PC-3 (cell line): Measurements from ENCODE around the gene BCLAF1. TPM values are rescaled to one million over a fixed set of nuclear protein-coding genes. Genes with fewer than 3 reads are reported as not detected.

Experiments used
- ATAC-seq: fragments of 200-7000 bp; cut with Tn5 transposase; 2 replicates; pipeline ENCODE4 v1.9.1; 2020; ENCODE audit warnings: mild to moderate bottlenecking, moderate library complexity
- BruUV-seq: library from RNA; stranded (reverse); fragments of 400-500 nt; replicated peaks from 2 replicates; lab custom pipeline; 2021; lab: Mats Ljungman, UMichigan
- CTCF ChIA-PET: fragments of 300-600 bp; sonication (Branson Sonifier 250); formaldehyde crosslinking; loops from one replicate; lab custom pipeline; 2022; ENCODE audit warnings: antibody characterized with exemption; lab: Charles Lee
- POLR2A ChIA-PET: fragments of 300-600 bp; sonication (Branson Sonifier 250); formaldehyde crosslinking; loops from one replicate; lab custom pipeline; 2022; ENCODE audit warnings: antibody characterized with exemption; ENCODE audit not compliant: unreplicated experiment; lab: Charles Lee
- DNase-seq: peaks from one replicate; pipeline ENCODE4 v3.0.0-alpha.2; 2015
- H2AFZ ChIP-seq: fragments of 300-600 bp; sonication (generic); 2 replicates; pipeline ENCODE4 v1.6.0; 2016; ENCODE audit warnings: antibody characterized with exemption, low read length
- H3F3A ChIP-seq: fragments of 300-600 bp; sonication (generic); one replicate; pipeline ENCODE4 v1.6.0; 2017; ENCODE audit warnings: antibody characterized with exemption, low read length, control low read depth, mild to moderate bottlenecking; ENCODE audit not compliant: unreplicated experiment
- H3K27ac ChIP-seq: fragments of 300-600 bp; sonication (generic); 2 replicates; pipeline ENCODE4 v1.5.1; 2016; ENCODE audit warnings: mild to moderate bottlenecking, low read length
- H3K27me3 ChIP-seq: fragments of 300-600 bp; sonication (generic); 2 replicates; pipeline ENCODE4 v1.6.1; 2016; ENCODE audit warnings: low read length, mixed read lengths
- H3K36me3 ChIP-seq: fragments of 300-600 bp; sonication (generic); 2 replicates; pipeline ENCODE4 v1.6.1; 2016; ENCODE audit warnings: low read depth, mixed run types, low read length, mixed read lengths
- H3K4me1 ChIP-seq: fragments of 300-600 bp; sonication (generic); 2 replicates; pipeline ENCODE4 v1.5.1; 2016; ENCODE audit warnings: low read length; ENCODE audit not compliant: insufficient read depth
- H3K4me2 ChIP-seq: fragments of 300-600 bp; sonication (generic); 2 replicates; pipeline ENCODE4 v1.6.0; 2016; ENCODE audit warnings: low read length
- H3K4me3 ChIP-seq: fragments of 300-600 bp; sonication (generic); 2 replicates; pipeline ENCODE4 v1.5.1; 2016; ENCODE audit warnings: mild to moderate bottlenecking, low read length, mixed read lengths
- H3K79me2 ChIP-seq: fragments of 300-600 bp; sonication (generic); 2 replicates; pipeline ENCODE4 v1.6.1; 2017; ENCODE audit warnings: low read length, mixed read lengths
- H3K9ac ChIP-seq: fragments of 300-600 bp; sonication (generic); 2 replicates; pipeline ENCODE4 v1.6.0; 2016; ENCODE audit warnings: mild to moderate bottlenecking, low read length
- H3K9me2 ChIP-seq: fragments of 300-600 bp; sonication (generic); replicated peaks from 2 replicates; pipeline ENCODE4 v1.6.1; 2016; ENCODE audit warnings: mixed run types, low read length, mixed read lengths
- H3K9me3 ChIP-seq: fragments of 300-600 bp; sonication (generic); 2 replicates; pipeline ENCODE4 v1.6.1; 2016; ENCODE audit warnings: low read length, mixed read lengths
- H4K20me1 ChIP-seq: fragments of 300-600 bp; sonication (generic); 2 replicates; pipeline ENCODE4 v1.6.1; 2016; ENCODE audit warnings: low read length, mixed read lengths
- EZH2 ChIP-seq: fragments of 300-600 bp; sonication (generic); IDR thresholded peaks from one replicate; pipeline ENCODE4 v1.6.1; 2017; ENCODE audit warnings: antibody characterized with exemption, mild to moderate bottlenecking, low read length; ENCODE audit not compliant: unreplicated experiment
- EZH2phosphoT487 ChIP-seq: fragments of 300-600 bp; sonication (generic); IDR thresholded peaks from 2 replicates; pipeline ENCODE4 v1.6.1; 2018; ENCODE audit warnings: mild to moderate bottlenecking, antibody characterized with exemption, low read length, borderline replicate concordance
- intact Hi-C: fragments of 100-400 bp; cut with micrococcal nuclease; formaldehyde crosslinking; loops from 2 replicates; pipeline ENCODE4 v1.9.0; 2023
- total RNA-seq: library from RNA; depleted of rRNA; stranded (reverse); fragments of >200 nt; gene quantifications from 2 replicates; pipeline ENCODE4 v1.2.3, GENCODE V29; 2014
- TF ChIP-seq, protein P1 (sequence below): fragments of 300-600 bp; sonication (generic); conservative IDR thresholded peaks from 2 replicates; pipeline ENCODE4 v1.5.1; 2017; ENCODE audit warnings: antibody characterized with exemption, low read depth, mild to moderate bottlenecking, low read length

The BCLAF1 gene
- total RNA-seq, 1 experiment from 2014 or later, result 119 TPM

DNA sequence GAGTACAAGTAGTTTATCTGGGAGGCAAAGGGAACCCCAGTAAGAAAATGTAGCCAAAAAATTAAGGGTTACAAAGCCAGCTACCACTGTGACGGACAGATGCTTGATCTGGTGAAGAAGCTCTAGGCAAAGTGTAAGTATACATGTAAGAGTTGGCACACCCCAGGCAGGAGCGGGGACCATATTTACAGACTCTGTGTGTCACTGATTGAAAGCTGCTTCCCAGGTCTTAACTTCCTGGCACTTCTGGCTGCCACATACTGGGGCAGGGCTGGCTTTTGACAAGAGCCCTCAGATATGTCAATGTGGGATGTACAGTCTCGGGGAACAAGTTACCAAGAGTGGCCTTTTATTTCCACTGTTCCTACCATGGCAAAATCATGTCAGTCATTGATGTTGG lies 48.0 kb upstream of the BCLAF1 start:
- H3K9ac ChIP-seq, result no peak overlapping the region

DNA sequence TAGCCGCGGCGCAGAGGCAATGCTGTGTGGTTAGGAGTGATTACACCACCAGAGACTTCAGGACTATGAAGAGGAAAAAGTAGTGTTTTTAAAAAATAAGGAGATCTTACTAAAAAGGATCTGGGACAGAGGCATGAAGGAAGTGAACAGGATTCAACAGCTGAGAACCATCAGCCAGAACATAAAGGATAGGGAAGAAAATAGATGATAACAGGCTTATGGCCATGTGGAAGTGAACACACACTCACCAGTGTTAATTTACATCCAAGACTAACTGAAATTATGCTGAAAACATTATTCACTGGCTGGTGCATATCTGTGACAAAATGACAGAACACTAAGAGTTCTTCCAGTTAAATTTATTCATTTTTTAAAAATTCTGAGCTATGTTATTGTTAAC lies 47.5 kb upstream of the BCLAF1 start:
- DNase-seq (no peak), ATAC-seq (no peak)
- no peaks in the 10 kb centered on the region for H3F3A ChIP-seq
- no peak overlapping the region for H2AFZ ChIP-seq
- no peak overlapping the region for H3K4me3 ChIP-seq
- H3K79me2 ChIP-seq, result no peaks in the 10 kb centered on the region
- H3K4me2 ChIP-seq, result no peak overlapping the region
- no peaks in the 10 kb centered on the region for H3K9me2 ChIP-seq
- H3K4me1 ChIP-seq, result peaks cover 4% of the 10 kb centered on the region; the same call in 1 of the 2 replicates
- POLR2A ChIA-PET, result no interaction called here
- CTCF ChIA-PET, result no interaction called here
- no peaks in the 10 kb centered on the region for H3K9me3 ChIP-seq
- BruUV-seq, result no TSS peak
- no peak overlapping the region for H3K9ac ChIP-seq
- intact Hi-C loops, result no loop called here
- no peak overlapping the region for H3K27ac ChIP-seq
- H3K27me3 ChIP-seq, result no peaks in the 10 kb centered on the region
- no peaks in the 10 kb centered on the region for H4K20me1 ChIP-seq
- H3K36me3 ChIP-seq, result no peaks in the 10 kb centered on the region
- TF ChIP-seq EZH2phosphoT487, result no peak
- no peak for TF ChIP-seq EZH2
- TF ChIP-seq, protein P1, sequence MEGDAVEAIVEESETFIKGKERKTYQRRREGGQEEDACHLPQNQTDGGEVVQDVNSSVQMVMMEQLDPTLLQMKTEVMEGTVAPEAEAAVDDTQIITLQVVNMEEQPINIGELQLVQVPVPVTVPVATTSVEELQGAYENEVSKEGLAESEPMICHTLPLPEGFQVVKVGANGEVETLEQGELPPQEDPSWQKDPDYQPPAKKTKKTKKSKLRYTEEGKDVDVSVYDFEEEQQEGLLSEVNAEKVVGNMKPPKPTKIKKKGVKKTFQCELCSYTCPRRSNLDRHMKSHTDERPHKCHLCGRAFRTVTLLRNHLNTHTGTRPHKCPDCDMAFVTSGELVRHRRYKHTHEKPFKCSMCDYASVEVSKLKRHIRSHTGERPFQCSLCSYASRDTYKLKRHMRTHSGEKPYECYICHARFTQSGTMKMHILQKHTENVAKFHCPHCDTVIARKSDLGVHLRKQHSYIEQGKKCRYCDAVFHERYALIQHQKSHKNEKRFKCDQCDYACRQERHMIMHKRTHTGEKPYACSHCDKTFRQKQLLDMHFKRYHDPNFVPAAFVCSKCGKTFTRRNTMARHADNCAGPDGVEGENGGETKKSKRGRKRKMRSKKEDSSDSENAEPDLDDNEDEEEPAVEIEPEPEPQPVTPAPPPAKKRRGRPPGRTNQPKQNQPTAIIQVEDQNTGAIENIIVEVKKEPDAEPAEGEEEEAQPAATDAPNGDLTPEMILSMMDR, result no peak

More for the DNA sequence above, 48.0 kb upstream of the BCLAF1 start:
- no TSS peak for BruUV-seq
- no peak for DNase-seq
- H3F3A ChIP-seq, result no peaks in the 10 kb centered on the region
- peaks cover 4% of the 10 kb centered on the region; the same call in 1 of the 2 replicates for H3K4me1 ChIP-seq
- H3K36me3 ChIP-seq, result no peaks in the 10 kb centered on the region
- TF ChIP-seq, protein P1, result no peak
- TF ChIP-seq EZH2phosphoT487 (no peak), EZH2 (no peak)
- H4K20me1 ChIP-seq, result no peaks in the 10 kb centered on the region
- H3K9me2 ChIP-seq, result no peaks in the 10 kb centered on the region
- H3K9me3 ChIP-seq, result no peaks in the 10 kb centered on the region
- POLR2A ChIA-PET, result no interaction called here
- H2AFZ ChIP-seq, result no peak overlapping the region
- CTCF ChIA-PET, result no interaction called here
- no peak overlapping the region for H3K4me3 ChIP-seq
- no peak overlapping the region for H3K4me2 ChIP-seq
- no peaks in the 10 kb centered on the region for H3K79me2 ChIP-seq
- H3K27ac ChIP-seq, result no peak overlapping the region
- no peak for ATAC-seq
- no peaks in the 10 kb centered on the region for H3K27me3 ChIP-seq
- intact Hi-C loops, result no loop called here

DNA sequence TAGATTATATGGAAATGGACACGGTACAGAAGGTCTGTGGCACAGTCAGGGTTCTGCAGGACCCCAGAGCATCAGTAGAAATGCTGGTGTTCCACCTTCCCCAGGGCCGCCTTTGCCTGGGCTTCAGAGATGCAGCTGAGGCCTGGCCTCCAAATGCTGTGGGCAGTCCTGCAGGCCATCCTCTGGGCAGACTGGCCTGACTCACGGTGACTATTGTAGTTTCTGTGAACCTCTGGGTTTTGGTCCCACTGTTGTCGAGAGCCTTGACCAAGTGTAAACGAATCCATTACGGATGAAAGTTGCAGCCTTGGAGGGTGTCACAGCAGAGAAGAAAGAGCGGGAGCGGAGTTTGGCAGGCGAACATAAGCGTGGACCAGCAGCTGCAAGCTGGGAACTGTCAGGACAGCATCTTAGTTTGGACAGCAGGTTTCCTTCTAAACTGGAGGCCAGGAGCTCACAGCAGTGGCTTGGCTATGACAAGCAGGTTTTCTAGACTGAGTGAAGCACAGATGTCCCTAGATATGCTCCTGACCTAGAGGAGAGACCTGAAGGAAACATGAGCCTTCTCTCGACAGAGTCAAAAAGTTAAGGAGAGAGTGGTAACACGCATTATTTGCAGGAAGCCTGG lies 46.2 kb upstream of the BCLAF1 start:
- no TSS peak for BruUV-seq
- POLR2A ChIA-PET, result no interaction called here
- no peaks in the 10 kb centered on the region for H3K9me2 ChIP-seq
- ATAC-seq, result no peak
- no peaks in the 10 kb centered on the region for H3K27me3 ChIP-seq
- no peak overlapping the region for H3K27ac ChIP-seq
- intact Hi-C loops, result no loop called here
- H3K9ac ChIP-seq, result no peak overlapping the region
- no peaks in the 10 kb centered on the region for H3K9me3 ChIP-seq
- no peaks in the 10 kb centered on the region for H4K20me1 ChIP-seq
- no peak for TF ChIP-seq EZH2phosphoT487
- TF ChIP-seq EZH2, result no peak
- TF ChIP-seq, protein P1, result no peak
- H3K36me3 ChIP-seq, result no peaks in the 10 kb centered on the region
- CTCF ChIA-PET, result no interaction called here
- peaks cover 4% of the 10 kb centered on the region; the same call in 1 of the 2 replicates for H3K4me1 ChIP-seq
- no peaks in the 10 kb centered on the region for H3F3A ChIP-seq
- no peak overlapping the region for H3K4me3 ChIP-seq
- no peak overlapping the region for H2AFZ ChIP-seq
- H3K4me2 ChIP-seq, result no peak overlapping the region
- no peaks in the 10 kb centered on the region for H3K79me2 ChIP-seq
- no peak for DNase-seq
